ENCODE measurements around the gene WWOX. TPM values are rescaled to one million over a fixed set of nuclear protein-coding genes. Genes with fewer than 3 reads are reported as not detected.

Gene WWOX
- total RNA-seq, 1 experiment from 2014 or later, result 35.6 TPM

DNA sequence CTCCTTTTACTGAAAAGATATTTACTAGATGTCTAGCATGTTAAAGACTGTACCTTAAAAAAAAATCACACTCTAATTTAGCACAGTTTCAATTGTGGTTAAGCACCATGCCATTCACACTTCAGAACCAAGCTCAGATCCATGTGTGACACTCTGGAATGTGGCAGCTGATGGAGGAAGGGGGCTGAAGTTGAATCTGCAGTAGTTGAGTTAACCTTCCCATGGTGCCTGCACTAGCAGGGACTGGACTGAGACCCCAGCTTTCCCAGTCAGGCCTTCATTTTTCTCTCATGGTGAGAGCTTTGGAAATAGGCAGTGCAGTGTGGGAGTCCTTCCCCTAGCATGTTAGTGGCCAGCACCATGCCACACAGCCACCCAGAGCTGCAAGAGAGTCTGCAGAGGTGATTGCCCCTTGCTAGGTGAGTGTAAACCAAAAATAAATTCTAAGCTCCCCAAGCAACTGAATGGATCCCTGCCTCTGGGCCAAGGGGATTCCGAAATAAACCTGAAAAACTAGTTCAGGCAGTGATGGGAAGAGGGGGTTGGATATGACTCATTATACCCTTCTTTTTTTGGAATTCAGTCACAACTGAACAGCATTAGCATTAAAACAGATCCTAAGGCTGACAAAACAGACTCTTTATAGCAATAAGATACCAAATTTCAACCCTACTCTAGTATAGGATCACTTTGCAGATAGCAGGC is 208.5 kb downstream of the WWOX start:
- H3K27me3 ChIP-seq (ENCODE audit: insufficient read depth, low read depth), result no peaks in the 10 kb centered on the region
- no peaks in the 10 kb centered on the region for H3K9me3 ChIP-seq (ENCODE audit: insufficient read depth, low read depth)
- peak overlapping the region; percentile 9; the same call in 1 of the 2 replicates for H3K27ac ChIP-seq
- no peaks in the 10 kb centered on the region for H3K9me2 ChIP-seq (ENCODE audit: insufficient read depth)
- no TSS peak for BruUV-seq (replicated peaks)
- H2AFZ ChIP-seq, result peak overlapping the region; percentile 32; the same call in 1 of the 2 replicates
- H3K36me3 ChIP-seq (ENCODE audit: low read depth), result no peaks in the 10 kb centered on the region
- ChIA-PET CTCF (no interaction called here), POLR2A (ENCODE audit: unreplicated experiment) (no interaction called here)
- peaks cover 8% of the 10 kb centered on the region; the same call in 1 of the 2 replicates for H3F3A ChIP-seq (ENCODE audit: insufficient read depth, low read depth)
- no peaks in the 10 kb centered on the region for H4K20me1 ChIP-seq (ENCODE audit: insufficient read depth)
- peak overlapping the region; percentile 11; the same call in 1 of the 2 replicates for H3K4me3 ChIP-seq
- TF ChIP-seq, protein P1, sequence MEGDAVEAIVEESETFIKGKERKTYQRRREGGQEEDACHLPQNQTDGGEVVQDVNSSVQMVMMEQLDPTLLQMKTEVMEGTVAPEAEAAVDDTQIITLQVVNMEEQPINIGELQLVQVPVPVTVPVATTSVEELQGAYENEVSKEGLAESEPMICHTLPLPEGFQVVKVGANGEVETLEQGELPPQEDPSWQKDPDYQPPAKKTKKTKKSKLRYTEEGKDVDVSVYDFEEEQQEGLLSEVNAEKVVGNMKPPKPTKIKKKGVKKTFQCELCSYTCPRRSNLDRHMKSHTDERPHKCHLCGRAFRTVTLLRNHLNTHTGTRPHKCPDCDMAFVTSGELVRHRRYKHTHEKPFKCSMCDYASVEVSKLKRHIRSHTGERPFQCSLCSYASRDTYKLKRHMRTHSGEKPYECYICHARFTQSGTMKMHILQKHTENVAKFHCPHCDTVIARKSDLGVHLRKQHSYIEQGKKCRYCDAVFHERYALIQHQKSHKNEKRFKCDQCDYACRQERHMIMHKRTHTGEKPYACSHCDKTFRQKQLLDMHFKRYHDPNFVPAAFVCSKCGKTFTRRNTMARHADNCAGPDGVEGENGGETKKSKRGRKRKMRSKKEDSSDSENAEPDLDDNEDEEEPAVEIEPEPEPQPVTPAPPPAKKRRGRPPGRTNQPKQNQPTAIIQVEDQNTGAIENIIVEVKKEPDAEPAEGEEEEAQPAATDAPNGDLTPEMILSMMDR (conservative IDR thresholded peaks at IDR 0.05), result no peak
- TF ChIP-seq EZH2 (IDR thresholded peaks at IDR 0.05; ENCODE audit: low read depth), result no peak
- H3K4me1 ChIP-seq (replicated peaks; ENCODE audit: insufficient read depth), result peaks cover 19% of the 10 kb centered on the region
- no peaks in the 10 kb centered on the region for H3K79me2 ChIP-seq (ENCODE audit: low read depth)
- intact Hi-C loops (cut with micrococcal nuclease; ENCODE audit: unreplicated experiment), result no loop called here
- peak in 1 of 2 experiments; percentile 49 for DNase-seq
- H3K4me2 ChIP-seq, result peak overlapping the region; percentile 63

DNA sequence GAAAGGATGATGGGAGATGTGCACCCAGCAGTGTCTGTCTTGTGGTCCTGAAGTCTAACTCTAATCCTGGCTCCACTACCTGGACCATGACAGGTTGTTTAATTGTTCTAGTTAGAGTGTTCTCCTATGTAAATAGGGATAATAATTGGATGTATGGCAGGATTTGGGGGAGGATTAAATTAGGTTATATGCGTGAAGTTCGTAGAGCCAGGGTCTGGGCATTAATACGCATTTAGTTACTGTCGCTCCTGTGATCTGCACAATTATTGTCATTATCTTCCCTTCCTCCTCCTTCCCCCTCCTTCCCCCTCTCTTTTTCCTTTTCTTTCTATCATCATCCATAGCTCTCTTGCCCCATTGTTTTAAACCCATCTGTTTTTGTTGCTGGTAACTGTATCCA is 210.3 kb downstream of the WWOX start:
- no peak overlapping the region for H3K4me2 ChIP-seq
- no peaks in the 10 kb centered on the region for H3K27me3 ChIP-seq (ENCODE audit: insufficient read depth, low read depth)
- no peaks in the 10 kb centered on the region for H3K36me3 ChIP-seq (ENCODE audit: low read depth)
- H3K79me2 ChIP-seq (ENCODE audit: low read depth), result no peaks in the 10 kb centered on the region
- ChIA-PET POLR2A (ENCODE audit: unreplicated experiment) (no interaction called here), CTCF (interaction anchor here (0.6 kb wide), 1 partner anchor 194 kb away, joined by 12 read pairs; no protein-coding TSS in a partner anchor)
- H4K20me1 ChIP-seq (ENCODE audit: insufficient read depth), result no peaks in the 10 kb centered on the region
- peaks cover 8% of the 10 kb centered on the region; the same call in 1 of the 2 replicates for H3F3A ChIP-seq (ENCODE audit: insufficient read depth, low read depth)
- H2AFZ ChIP-seq, result no peak overlapping the region
- no peaks in the 10 kb centered on the region for H3K9me2 ChIP-seq (ENCODE audit: insufficient read depth)
- no TSS peak for BruUV-seq (replicated peaks)
- no peak for TF ChIP-seq EZH2 (IDR thresholded peaks at IDR 0.05; ENCODE audit: low read depth)
- H3K4me3 ChIP-seq, result no peak overlapping the region
- peaks cover 19% of the 10 kb centered on the region for H3K4me1 ChIP-seq (replicated peaks; ENCODE audit: insufficient read depth)
- no peaks in the 10 kb centered on the region for H3K9me3 ChIP-seq (ENCODE audit: insufficient read depth, low read depth)
- intact Hi-C loops (cut with micrococcal nuclease; ENCODE audit: unreplicated experiment), result no loop called here
- no peak overlapping the region for H3K27ac ChIP-seq
- no peak for DNase-seq

DNA sequence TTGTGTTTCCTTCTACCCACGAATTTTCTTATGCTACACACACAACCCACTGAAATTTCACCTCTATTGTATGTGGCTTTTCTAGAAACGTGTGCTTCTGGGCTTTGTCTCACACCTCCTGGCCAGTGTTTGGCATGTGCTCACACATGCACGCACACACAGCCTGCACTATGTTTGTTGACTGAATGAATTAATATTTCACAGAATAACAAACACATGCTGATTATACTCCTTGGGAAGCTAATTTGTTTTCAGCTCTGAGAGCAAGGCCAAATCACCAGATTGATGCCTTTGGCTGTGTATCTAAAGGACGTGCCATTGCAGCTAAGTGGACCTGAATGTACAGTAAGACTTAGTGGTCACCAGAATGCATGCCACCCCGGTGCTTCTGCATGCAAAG is 210.7 kb downstream of the WWOX start:
- H4K20me1 ChIP-seq (ENCODE audit: insufficient read depth), result no peaks in the 10 kb centered on the region
- H3K27me3 ChIP-seq (ENCODE audit: insufficient read depth, low read depth), result no peaks in the 10 kb centered on the region
- no peaks in the 10 kb centered on the region for H3K9me3 ChIP-seq (ENCODE audit: insufficient read depth, low read depth)
- TF ChIP-seq EZH2 (IDR thresholded peaks at IDR 0.05; ENCODE audit: low read depth), result no peak
- TF ChIP-seq, protein P1 (conservative IDR thresholded peaks at IDR 0.05), result no peak
- DNase-seq, result no peak
- H3K36me3 ChIP-seq (ENCODE audit: low read depth), result no peaks in the 10 kb centered on the region
- no peak overlapping the region for H3K4me2 ChIP-seq
- no peak overlapping the region for H3K27ac ChIP-seq
- H3K4me3 ChIP-seq, result no peak overlapping the region
- BruUV-seq (replicated peaks), result no TSS peak
- no peaks in the 10 kb centered on the region for H3K9me2 ChIP-seq (ENCODE audit: insufficient read depth)
- ChIA-PET POLR2A (ENCODE audit: unreplicated experiment) (no interaction called here), CTCF (interaction anchor here (0.6 kb wide), 1 partner anchor 194 kb away, joined by 12 read pairs; no protein-coding TSS in a partner anchor)
- H3F3A ChIP-seq (ENCODE audit: insufficient read depth, low read depth), result peaks cover 8% of the 10 kb centered on the region; the same call in 1 of the 2 replicates
- H3K4me1 ChIP-seq (replicated peaks; ENCODE audit: insufficient read depth), result peaks cover 19% of the 10 kb centered on the region
- no peak overlapping the region for H2AFZ ChIP-seq
- intact Hi-C loops (cut with micrococcal nuclease; ENCODE audit: unreplicated experiment), result no loop called here
- no peaks in the 10 kb centered on the region for H3K79me2 ChIP-seq (ENCODE audit: low read depth)

Measured in PC-9 (cell line).